OCI-LY7 (cell line): ENCODE results near the gene LRRC71.

Experiments
- EZH2phosphoT487 ChIP-seq: fragments of 200-600 bp; sonication (generic); IDR thresholded peaks from 2 replicates; pipeline ENCODE4 v1.6.1; 2018; ENCODE audit warnings: low read depth, borderline replicate concordance, mild to moderate bottlenecking, mixed run types, antibody characterized with exemption, low read length, moderate library complexity, mixed read lengths
- TF ChIP-seq, protein P1 (sequence below): fragments of 200-600 bp; sonication (generic); conservative IDR thresholded peaks from 2 replicates; pipeline ENCODE4 v1.5.1; 2014; ENCODE audit warnings: mild to moderate bottlenecking, antibody characterized with exemption, low read length, moderate library complexity, mixed read lengths

DNA sequence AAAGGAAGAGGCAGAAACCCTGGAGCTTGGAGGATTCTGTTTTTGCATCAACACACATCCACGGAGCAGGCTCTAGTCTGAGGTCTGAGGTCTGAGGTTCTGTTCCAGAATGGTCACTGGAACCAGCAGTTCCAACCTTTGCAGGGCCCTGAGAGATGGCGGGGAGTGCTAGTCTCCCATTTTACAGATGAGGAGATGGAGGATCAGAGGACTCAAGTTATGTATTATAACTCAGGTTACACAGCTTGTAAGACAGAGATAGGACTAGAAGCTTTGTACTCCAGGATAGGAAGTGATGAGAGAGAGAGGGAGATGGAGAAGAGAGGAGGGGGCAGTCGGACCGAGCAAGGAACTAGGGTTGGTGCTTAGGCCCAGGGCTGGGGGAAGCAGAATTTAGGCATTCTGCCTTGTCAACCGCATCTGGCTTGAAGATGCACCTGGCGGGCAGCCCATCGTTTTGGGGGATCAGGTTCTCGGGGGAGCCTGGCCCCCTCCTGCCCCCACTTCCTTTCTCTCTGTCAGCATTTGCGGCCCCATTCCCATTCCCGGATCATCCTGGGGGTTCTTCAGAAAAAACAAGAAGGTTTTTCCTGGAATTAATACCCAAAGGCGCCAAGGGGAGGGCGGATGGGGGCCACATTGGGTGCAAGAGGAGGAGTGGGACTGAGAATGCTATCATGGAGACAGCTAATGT lies 21.3 kb upstream of the LRRC71 start:
- TF ChIP-seq, protein P1, sequence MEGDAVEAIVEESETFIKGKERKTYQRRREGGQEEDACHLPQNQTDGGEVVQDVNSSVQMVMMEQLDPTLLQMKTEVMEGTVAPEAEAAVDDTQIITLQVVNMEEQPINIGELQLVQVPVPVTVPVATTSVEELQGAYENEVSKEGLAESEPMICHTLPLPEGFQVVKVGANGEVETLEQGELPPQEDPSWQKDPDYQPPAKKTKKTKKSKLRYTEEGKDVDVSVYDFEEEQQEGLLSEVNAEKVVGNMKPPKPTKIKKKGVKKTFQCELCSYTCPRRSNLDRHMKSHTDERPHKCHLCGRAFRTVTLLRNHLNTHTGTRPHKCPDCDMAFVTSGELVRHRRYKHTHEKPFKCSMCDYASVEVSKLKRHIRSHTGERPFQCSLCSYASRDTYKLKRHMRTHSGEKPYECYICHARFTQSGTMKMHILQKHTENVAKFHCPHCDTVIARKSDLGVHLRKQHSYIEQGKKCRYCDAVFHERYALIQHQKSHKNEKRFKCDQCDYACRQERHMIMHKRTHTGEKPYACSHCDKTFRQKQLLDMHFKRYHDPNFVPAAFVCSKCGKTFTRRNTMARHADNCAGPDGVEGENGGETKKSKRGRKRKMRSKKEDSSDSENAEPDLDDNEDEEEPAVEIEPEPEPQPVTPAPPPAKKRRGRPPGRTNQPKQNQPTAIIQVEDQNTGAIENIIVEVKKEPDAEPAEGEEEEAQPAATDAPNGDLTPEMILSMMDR: no peak
- TF ChIP-seq EZH2phosphoT487: no peak
